Medulla oblongata (tissue), 1 donor: Measurements from ENCODE around the gene UNC5B.
A peak's percentile ranks its signal among the peaks of the same experiment; 100 is the strongest.

Source experiments
- DNase-seq: peaks from one replicate; pipeline ENCODE4 v3.0.0-alpha.2; 2015; ENCODE audit errors: extremely low spot score

The UNC5B gene

GRCh38 chr10:71255550-71255807, 43.1 kb downstream of the UNC5B start:
- no peak for DNase-seq

- DNase-seq: peak; percentile 63
Observed at GRCh38 chr10:71255808-71256660, 43.7 kb downstream of the UNC5B start.

DNA sequence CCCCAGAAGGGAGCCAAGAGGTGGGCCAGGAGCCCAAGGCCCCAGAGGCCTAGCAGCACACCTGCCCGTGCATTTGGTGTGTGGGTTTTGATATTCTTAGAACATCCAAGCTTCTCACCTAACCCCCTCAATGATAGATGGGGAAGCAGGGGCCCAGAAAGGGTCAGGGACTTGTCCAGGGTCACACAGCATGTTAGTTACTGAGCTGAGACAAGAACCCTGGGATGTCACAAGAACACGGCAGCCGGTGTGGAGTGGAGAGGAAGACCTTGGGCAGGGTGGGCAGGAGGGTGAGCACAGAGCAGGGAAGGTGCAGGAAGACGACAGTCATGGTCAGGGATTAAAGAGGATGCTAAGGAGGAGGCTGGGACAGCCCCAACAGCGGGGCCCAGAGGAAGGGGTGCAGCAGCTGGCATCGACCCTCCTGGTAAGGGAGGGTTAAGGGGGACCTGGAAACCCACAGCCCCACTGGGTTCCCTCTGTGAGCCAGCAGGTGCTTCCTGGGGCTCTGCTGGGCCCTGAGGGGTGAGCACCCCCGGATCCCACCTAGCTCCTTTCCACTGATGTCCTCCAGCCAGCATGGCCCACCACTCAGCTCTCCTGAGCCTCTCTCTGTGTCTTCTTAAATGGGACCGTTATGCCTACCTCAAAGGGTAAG, 44.4 kb downstream of the UNC5B start:
- no peak for DNase-seq

DNA sequence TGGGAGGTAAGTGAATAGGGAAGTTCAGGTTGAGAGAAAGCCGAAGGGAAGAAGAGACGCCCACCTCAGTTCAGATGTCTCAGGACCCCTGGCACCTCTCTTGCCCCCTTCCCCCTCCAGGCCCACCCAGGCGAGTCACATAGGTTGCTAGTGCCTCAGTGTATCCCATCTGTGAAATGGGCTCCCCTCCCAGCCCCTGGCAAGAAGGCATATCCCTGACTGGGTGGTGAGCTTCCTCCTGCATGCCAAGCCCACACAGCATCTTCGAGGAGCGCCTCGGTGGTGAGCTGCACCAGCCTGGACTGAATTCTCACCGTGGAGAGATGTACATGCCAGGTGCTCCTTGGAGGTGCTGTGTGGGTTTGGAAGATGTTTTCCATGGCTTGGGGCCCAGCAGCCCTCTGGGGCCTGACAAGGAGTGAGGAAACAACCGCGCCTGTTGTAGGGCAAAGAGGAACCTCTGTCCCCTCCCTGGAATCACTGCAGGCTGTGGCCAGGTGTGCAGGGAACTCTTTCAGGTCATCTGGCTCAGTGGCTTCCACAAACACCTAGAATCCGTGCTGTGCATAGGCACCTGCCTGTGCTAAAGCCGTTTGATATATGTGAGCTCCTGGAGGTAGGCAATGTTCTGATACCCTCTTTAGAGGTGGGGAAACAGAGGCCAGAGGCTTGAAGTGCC, 45.1 kb downstream of the UNC5B start:
- DNase-seq: no peak

- DNase-seq: no peak
Observed at GRCh38 chr10:71258046-71258445, 45.7 kb downstream of the UNC5B start.

- no peak for DNase-seq
Observed at GRCh38 chr10:71258446-71259145, 46.2 kb downstream of the UNC5B start.

DNA sequence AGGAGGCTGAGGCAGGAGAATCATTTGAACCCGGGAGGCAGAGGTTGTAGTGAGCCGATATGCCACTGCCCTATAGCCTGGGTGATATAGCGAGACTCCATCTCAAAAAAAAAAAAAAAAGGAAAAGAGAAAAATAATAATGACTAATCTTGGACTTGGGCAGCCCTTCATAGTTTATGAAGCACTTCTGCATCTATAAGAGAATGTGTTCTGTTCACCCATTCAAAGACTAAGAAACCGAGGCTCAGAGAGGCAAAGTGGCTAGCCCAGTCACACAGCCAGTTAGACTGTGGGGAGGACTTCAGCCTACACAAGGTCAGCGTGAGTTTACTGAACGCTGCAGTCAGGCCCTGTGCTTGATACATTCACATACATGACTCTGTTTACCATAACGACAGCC, 46.9 kb downstream of the UNC5B start:
- DNase-seq: no peak

DNA sequence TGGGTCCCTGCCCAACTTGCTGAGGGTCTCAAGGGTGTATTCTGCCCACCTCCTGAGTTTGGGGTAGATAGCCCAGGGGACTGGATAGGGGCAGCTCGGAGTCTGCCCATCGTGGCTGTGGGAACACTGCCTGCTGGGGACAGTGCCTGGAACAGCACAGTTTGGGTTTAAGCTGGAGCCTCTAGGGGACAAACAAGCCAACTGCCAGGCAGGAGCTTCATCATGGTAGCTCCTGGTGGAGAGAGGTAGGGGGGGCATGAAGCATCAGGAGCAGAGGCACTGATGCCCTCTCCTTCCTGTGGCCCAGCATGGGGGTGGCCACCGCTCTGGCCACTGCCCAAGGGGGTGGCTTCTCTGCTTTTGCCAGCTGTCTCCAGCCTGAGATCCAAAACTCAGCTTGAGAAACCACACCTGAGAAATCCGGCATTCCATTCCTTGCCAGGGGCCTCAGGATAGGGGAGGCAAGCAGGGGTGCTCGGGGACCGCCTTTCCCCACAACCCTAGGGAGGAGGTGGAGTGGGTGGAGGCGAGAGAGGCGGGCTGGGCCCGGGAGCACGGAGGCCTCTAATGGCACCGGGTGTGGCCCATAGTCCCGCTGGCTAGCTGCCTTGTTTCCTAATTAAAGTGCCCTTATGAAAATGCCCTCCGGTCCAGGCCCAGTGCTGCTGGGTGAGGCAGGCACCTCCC, 47.6 kb downstream of the UNC5B start:
- DNase-seq: no peak

DNA sequence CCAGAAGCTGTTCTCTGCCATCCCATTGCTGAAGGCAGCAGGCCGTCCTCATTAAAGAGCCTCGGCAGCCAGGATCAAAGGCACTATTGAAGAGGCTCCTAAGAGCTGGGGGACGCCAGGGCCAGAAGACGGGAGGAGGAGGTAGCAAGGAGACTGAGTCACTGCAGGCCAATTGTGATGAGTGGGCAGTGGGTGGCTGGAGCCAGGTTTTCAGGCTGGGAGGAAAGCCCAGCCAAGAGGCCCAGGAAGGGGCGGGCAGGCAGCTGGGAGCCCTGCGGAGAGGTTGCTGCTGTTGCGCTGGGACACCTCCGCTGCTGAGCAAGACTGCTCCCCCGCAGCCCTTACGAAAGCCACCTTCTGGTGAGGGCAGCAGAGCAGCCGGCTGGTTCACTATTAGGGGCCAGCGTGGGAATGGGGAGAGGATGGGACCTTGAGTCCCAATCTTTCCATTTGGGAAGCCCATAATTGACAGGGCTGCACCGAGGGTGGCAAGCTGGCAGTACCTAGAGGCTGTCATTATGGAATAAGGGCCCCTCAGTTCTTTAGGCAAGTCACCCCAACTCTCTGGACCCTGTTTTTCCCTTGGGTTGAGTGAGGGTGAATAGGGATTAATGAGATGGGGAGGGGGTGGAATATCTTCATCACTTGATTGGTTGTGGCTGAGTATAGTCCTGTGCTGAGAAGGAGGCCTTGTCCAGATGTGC, 48.4 kb downstream of the UNC5B start:
- DNase-seq: peak; percentile 77

- DNase-seq: no peak
Observed at GRCh38 chr10:71262027-71262426, 49.7 kb downstream of the UNC5B start.

DNA sequence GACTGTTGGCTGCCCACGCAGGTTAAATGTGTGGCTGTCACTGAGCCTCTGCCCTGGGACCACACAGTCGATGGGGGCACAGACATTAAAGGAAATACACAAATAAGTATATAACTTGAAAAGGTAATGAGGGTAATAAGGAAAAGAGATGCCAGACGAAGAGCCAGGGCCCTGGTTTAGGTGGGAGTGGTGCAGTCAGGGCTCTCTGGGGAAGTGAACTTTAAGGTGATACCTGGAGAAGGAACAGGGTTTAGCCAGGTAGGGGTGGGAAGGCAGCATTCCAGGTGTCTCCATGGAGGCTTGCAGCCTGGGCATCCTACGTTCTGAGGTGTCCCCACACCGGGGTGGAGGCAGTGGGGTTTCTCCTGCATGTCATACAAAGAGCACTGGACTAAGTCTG, 50.4 kb downstream of the UNC5B start:
- no peak for DNase-seq

GRCh38 chr10:71263376-71263775, 51.0 kb downstream of the UNC5B start:
- DNase-seq: peak; percentile 85

GRCh38 chr10:71264345-71265200, 52.2 kb downstream of the UNC5B start:
- no peak for DNase-seq

DNA sequence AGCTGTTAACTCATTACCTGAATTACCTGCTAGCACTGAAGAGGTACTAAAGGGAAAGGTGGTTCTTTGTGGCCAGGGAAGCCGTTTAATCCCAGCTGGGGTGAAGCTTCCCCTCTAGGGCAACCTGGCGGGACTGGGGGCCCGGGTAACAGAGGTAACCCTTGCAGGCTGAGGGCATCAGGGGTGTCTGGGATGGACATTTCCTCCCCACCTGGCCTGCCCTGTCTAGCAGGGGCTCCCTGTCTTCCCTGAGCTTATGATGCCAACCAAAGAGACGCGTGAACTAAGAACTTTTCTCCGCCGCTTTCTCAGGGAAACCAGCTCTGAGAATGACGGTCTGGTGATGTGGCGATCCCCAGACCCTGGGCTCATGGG, 52.8 kb downstream of the UNC5B start:
- DNase-seq: no peak

- DNase-seq: no peak
Observed at GRCh38 chr10:71265618-71266146, 53.3 kb downstream of the UNC5B start.

- DNase-seq: no peak
Observed at GRCh38 chr10:71266147-71266917, 54.0 kb downstream of the UNC5B start.

DNA sequence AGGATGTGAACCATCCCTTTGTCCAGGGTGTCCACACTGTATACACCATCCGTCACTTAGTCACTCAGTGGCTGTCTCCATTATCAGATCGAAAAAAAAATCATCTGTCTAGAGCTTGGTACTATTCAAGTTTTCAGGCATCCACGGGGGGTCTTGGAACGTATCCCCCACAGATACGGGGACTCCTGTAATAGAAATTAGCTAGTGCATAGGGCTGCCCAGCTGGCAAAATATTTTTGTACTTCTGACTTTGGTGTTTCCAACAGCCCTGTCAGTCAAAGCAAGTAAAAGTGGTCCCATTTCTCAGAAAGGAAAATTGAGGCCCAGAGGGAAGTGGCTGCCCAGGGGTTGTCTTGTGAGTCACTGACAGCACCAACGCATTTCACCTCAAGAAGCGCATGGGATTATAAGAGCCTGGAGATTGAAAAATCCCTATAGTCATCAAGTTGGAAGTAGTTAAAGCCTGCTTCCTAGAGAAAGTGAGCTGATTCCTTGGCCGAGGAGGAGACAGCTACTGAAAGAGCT, 54.6 kb downstream of the UNC5B start:
- DNase-seq: no peak

DNA sequence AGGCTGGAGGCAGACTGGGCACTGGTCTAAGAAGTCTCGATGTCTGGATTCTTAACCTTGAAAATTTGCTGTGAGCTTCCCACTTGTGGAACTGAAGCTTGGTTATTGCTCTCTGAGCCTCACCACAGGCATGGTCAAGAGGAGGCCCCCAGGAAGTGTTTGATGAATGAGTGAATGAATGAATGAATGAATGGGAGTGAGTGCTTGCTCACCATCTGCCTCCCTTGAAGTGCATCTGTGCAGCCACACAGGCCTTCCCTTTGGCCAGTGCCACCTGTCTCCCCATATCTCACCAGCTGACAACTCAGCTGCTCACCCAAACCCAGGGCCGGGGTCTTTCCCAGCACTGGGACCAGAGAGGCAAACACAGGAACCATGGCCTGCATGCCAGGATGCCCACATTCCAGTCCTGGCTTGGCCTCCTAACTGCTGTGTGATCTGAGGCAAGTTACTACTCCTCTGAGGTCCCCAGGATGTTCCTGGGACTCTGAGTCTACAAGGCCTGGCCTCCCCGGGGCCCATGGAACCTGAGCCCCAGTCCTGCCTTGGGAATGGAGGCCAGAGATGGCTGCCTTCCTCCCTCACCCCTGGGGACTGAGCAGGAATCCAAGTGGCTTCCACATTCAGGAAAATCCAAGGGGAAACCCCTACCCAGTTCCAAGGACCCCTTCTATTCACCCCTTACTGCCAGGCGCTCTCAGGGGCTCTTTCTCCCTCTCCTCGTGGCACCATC, 55.3 kb downstream of the UNC5B start:
- DNase-seq: no peak
